Forelimb muscle (tissue), 1 donor: ENCODE results near the gene GRIA2. TPM values are rescaled to one million over a fixed set of nuclear protein-coding genes. Genes with fewer than 3 reads are reported as not detected.

Experiments
- DNase-seq: peaks from one replicate; pipeline ENCODE4 v3.0.0-alpha.2; 2013; ENCODE audit warnings: low read depth
- polyA plus RNA-seq: library from polyadenylated mRNA; unstranded; fragments of 120-200 nt; gene quantifications from one replicate; pipeline ENCODE4 v1.2.1, GENCODE V29; 2013; ENCODE audit not compliant: insufficient read length

The GRIA2 gene
- polyA plus RNA-seq, 1 donor, result 5.9 TPM

- DNase-seq, result no peak
Measured at GRCh38 chr4:157372154-157372553, 151.6 kb downstream of the GRIA2 start.

GRCh38 chr4:157372567-157372966, 152.0 kb downstream of the GRIA2 start:
- DNase-seq, result no peak

- DNase-seq, result no peak
Measured at GRCh38 chr4:157389741-157390140, 169.2 kb downstream of the GRIA2 start.

GRCh38 chr4:157405070-157405469, 184.5 kb downstream of the GRIA2 start:
- no peak for DNase-seq

Other genes with a start within 250 kb of the GRIA2 start
- 26.3 TPM for gene PDGFC, start 248.9 kb upstream of the GRIA2 start, polyA plus RNA-seq
- 4.9 TPM for gene GLRB, start 144.6 kb upstream of the GRIA2 start, polyA plus RNA-seq